ENCODE results near the gene AKAP10. TPM values are rescaled to one million over a fixed set of nuclear protein-coding genes. Genes with fewer than 3 reads are reported as not detected.
A peak's percentile ranks its signal among the peaks of the same experiment; 100 is the strongest.

Gene AKAP10
- total RNA-seq, 1 experiment from 2014 or later, result 23.3 TPM

DNA sequence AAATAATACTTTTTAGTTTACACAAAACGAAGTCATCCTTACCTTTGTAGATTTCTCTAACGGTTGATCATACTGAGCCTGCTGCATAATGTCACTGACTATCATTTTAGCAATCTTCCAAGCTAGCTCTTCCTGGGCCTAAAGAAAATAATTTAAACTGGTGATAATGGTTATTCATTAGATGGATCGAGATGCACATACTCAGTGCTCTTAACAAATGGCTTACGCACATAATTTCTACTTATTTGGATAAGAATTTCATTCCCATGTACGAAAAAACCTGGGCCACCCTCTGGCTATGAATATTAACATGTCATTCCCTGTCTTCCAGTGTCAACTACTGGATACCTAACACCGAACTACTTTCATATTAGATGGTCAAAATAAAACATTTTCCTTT, 68.5 kb downstream of the AKAP10 start:
- H3K4me1 ChIP-seq (ENCODE audit: insufficient read depth, low read length), result 0 out of 2 replicates have a peak, but pooled peaks cover 3% of the 10 kb centered on the region
- H2AFZ ChIP-seq (ENCODE audit: low read length), result no peak overlapping the region
- H4K20me1 ChIP-seq (ENCODE audit: low read length), result no peaks in the 10 kb centered on the region
- CTCF ChIA-PET, result no interaction called here
- TF ChIP-seq, protein P1, sequence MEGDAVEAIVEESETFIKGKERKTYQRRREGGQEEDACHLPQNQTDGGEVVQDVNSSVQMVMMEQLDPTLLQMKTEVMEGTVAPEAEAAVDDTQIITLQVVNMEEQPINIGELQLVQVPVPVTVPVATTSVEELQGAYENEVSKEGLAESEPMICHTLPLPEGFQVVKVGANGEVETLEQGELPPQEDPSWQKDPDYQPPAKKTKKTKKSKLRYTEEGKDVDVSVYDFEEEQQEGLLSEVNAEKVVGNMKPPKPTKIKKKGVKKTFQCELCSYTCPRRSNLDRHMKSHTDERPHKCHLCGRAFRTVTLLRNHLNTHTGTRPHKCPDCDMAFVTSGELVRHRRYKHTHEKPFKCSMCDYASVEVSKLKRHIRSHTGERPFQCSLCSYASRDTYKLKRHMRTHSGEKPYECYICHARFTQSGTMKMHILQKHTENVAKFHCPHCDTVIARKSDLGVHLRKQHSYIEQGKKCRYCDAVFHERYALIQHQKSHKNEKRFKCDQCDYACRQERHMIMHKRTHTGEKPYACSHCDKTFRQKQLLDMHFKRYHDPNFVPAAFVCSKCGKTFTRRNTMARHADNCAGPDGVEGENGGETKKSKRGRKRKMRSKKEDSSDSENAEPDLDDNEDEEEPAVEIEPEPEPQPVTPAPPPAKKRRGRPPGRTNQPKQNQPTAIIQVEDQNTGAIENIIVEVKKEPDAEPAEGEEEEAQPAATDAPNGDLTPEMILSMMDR (conservative IDR thresholded peaks at IDR 0.05; ENCODE audit: low read depth, low read length), result no peak
- no peak for TF ChIP-seq EZH2 (IDR thresholded peaks at IDR 0.05; ENCODE audit: low read length, unreplicated experiment)
- TF ChIP-seq EZH2phosphoT487 (IDR thresholded peaks at IDR 0.05; ENCODE audit: borderline replicate concordance, low read length), result no peak
- POLR2A ChIA-PET (ENCODE audit: unreplicated experiment), result no interaction called here
- H3K79me2 ChIP-seq (ENCODE audit: low read length), result no peaks in the 10 kb centered on the region
- no peak overlapping the region for H3K27ac ChIP-seq (ENCODE audit: low read length)
- no peaks in the 10 kb centered on the region for H3K9me2 ChIP-seq (replicated peaks; ENCODE audit: low read length)
- DNase-seq (no peak), ATAC-seq (no peak)
- H3K36me3 ChIP-seq (ENCODE audit: low read depth, low read length), result peaks cover 37% of the 10 kb centered on the region
- no peaks in the 10 kb centered on the region for H3F3A ChIP-seq (ENCODE audit: low read length, unreplicated experiment)
- H3K9me3 ChIP-seq (ENCODE audit: low read length), result no peaks in the 10 kb centered on the region
- no peaks in the 10 kb centered on the region for H3K27me3 ChIP-seq (ENCODE audit: low read length)
- BruUV-seq (replicated peaks), result no TSS peak
- H3K4me2 ChIP-seq (ENCODE audit: low read length), result no peak overlapping the region
- no peak overlapping the region for H3K4me3 ChIP-seq (ENCODE audit: low read length)
- intact Hi-C loops (cut with micrococcal nuclease), result no loop called here
- no peak overlapping the region for H3K9ac ChIP-seq (ENCODE audit: low read length)

DNA sequence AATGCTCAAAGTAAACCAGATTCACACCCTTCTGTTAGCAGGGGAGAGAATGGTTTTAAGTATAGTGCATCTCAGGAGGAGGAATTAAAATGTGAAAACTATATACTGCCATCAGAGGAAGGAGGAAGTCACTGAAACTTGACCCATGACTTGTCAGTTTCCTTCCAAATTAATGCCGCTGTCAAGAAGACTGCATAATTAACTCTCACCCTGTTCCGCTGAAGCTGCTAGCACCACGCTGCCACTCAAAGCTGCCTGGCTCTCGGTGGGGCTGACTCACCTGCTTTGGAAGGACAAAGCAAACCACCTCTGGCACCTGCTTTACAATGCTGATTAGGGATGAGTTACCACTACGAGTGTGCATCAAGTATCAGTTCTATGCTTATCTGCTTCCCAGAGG, 72.1 kb downstream of the AKAP10 start:
- TF ChIP-seq EZH2 (IDR thresholded peaks at IDR 0.05; ENCODE audit: low read length, unreplicated experiment) (no peak), EZH2phosphoT487 (IDR thresholded peaks at IDR 0.05; ENCODE audit: borderline replicate concordance, low read length) (no peak)
- TF ChIP-seq, protein P1 (conservative IDR thresholded peaks at IDR 0.05; ENCODE audit: low read depth, low read length), result no peak
- peaks cover 37% of the 10 kb centered on the region; the same call in 1 of the 2 replicates for H3K36me3 ChIP-seq (ENCODE audit: low read depth, low read length)
- ATAC-seq, result peak; percentile 29; the same call in 1 of the 2 replicates

DNA sequence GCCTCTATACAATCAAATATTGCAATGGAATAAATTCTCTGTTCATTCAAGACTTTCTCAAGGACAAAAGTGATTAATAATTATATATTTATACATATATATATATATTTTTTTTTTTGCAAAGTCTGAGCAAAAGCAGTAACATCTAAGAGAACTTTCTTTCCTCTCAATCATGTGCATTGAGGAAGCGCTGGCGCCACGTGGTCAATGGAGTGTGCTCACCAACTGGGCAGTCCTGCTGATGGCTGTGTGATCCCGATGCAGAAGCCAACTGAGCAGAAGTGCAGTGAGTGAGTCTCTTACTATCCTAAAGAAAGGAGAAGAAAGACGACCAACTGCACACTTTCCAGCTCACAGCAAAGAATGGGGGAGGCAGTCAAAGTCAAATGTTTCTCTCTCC, 72.7 kb downstream of the AKAP10 start:
- Histone ChIP-seq H3K9me3 (ENCODE audit: low read length) (no peaks in the 10 kb centered on the region), H3F3A (ENCODE audit: low read length, unreplicated experiment) (no peaks in the 10 kb centered on the region), H3K36me3 (ENCODE audit: low read depth, low read length) (peaks cover 34% of the 10 kb centered on the region; the same call in 1 of the 2 replicates), H3K27ac (ENCODE audit: low read length) (no peak overlapping the region), H3K4me3 (ENCODE audit: low read length) (no peak overlapping the region), H3K27me3 (ENCODE audit: low read length) (no peaks in the 10 kb centered on the region), H3K9me2 (replicated peaks; ENCODE audit: low read length) (no peaks in the 10 kb centered on the region), H3K9ac (ENCODE audit: low read length) (no peak overlapping the region), H4K20me1 (ENCODE audit: low read length) (no peaks in the 10 kb centered on the region), H3K4me1 (ENCODE audit: insufficient read depth, low read length) (peaks cover 24% of the 10 kb centered on the region), H3K4me2 (ENCODE audit: low read length) (no peak overlapping the region), H3K79me2 (ENCODE audit: low read length) (no peaks in the 10 kb centered on the region), H2AFZ (ENCODE audit: low read length) (no peak overlapping the region)
- TF ChIP-seq EZH2phosphoT487 (IDR thresholded peaks at IDR 0.05; ENCODE audit: borderline replicate concordance, low read length) (no peak), EZH2 (IDR thresholded peaks at IDR 0.05; ENCODE audit: low read length, unreplicated experiment) (no peak)
- TF ChIP-seq, protein P1 (conservative IDR thresholded peaks at IDR 0.05; ENCODE audit: low read depth, low read length), result no peak
- DNase-seq, result no peak
- BruUV-seq (replicated peaks), result no TSS peak
- ChIA-PET POLR2A (ENCODE audit: unreplicated experiment) (no interaction called here), CTCF (no interaction called here)
- no peak for ATAC-seq
- intact Hi-C loops (cut with micrococcal nuclease), result loop anchor here (5.0 kb wide), 1 partner anchor 38 kb away; the partner anchor contains the start of gene ULK2

More for the DNA sequence above, 72.1 kb downstream of the AKAP10 start:
- peaks cover 19% of the 10 kb centered on the region for H3K4me1 ChIP-seq (ENCODE audit: insufficient read depth, low read length)
- intact Hi-C loops (cut with micrococcal nuclease), result no loop called here
- no peaks in the 10 kb centered on the region for H3K27me3 ChIP-seq (ENCODE audit: low read length)
- no peak overlapping the region for H3K4me2 ChIP-seq (ENCODE audit: low read length)
- CTCF ChIA-PET, result no interaction called here
- H4K20me1 ChIP-seq (ENCODE audit: low read length), result no peaks in the 10 kb centered on the region
- H3K9me2 ChIP-seq (replicated peaks; ENCODE audit: low read length), result no peaks in the 10 kb centered on the region
- POLR2A ChIA-PET (ENCODE audit: unreplicated experiment), result no interaction called here
- H3K9me3 ChIP-seq (ENCODE audit: low read length), result no peaks in the 10 kb centered on the region
- no peaks in the 10 kb centered on the region for H3K79me2 ChIP-seq (ENCODE audit: low read length)
- H2AFZ ChIP-seq (ENCODE audit: low read length), result no peak overlapping the region
- DNase-seq, result no peak
- H3K27ac ChIP-seq (ENCODE audit: low read length), result no peak overlapping the region
- no TSS peak for BruUV-seq (replicated peaks)
- H3K9ac ChIP-seq (ENCODE audit: low read length), result no peak overlapping the region
- H3F3A ChIP-seq (ENCODE audit: low read length, unreplicated experiment), result no peaks in the 10 kb centered on the region
- H3K4me3 ChIP-seq (ENCODE audit: low read length), result no peak overlapping the region

All from PC-3 (cell line).